H9 (cell line): ENCODE data around the gene TBXAS1. TPM values are rescaled to one million over a fixed set of nuclear protein-coding genes. Genes with fewer than 3 reads are reported as not detected.

Experiments
- DNase-seq: peaks from one replicate; pipeline ENCODE4 v3.0.0-alpha.2; 2017
- H2AFZ ChIP-seq: one replicate; pipeline ENCODE4 v1.6.1; 2013; ENCODE audit warnings: mild to moderate bottlenecking, low read length, control low read depth, moderate library complexity
- H2AK5ac ChIP-seq: 2 replicates; pipeline ENCODE4 v1.6.1; 2013; ENCODE audit warnings: low read length, control low read depth, mixed read lengths; ENCODE audit not compliant: insufficient read length
- H2BK120ac ChIP-seq: one replicate; pipeline ENCODE4 v1.6.1; 2013; ENCODE audit warnings: low read depth, mild to moderate bottlenecking, low read length, control low read depth, inconsistent platforms; ENCODE audit not compliant: poor library complexity, severe bottlenecking
- H2BK12ac ChIP-seq: 2 replicates; pipeline ENCODE4 v1.6.1; 2013; ENCODE audit warnings: low read length, control low read depth, mixed read lengths, low read depth; ENCODE audit not compliant: insufficient read length
- H2BK15ac ChIP-seq: 2 replicates; pipeline ENCODE4 v1.6.1; 2013; ENCODE audit warnings: low read depth, low read length, control low read depth
- H2BK20ac ChIP-seq: one replicate; pipeline ENCODE4 v1.6.1; 2013; ENCODE audit warnings: low read depth, mild to moderate bottlenecking, low read length, control low read depth, inconsistent platforms; ENCODE audit not compliant: poor library complexity, severe bottlenecking
- H2BK5ac ChIP-seq: 2 replicates; pipeline ENCODE4 v1.6.1; 2013; ENCODE audit warnings: low read length, control low read depth, mixed read lengths; ENCODE audit not compliant: insufficient read length
- H3K14ac ChIP-seq: 2 replicates; pipeline ENCODE4 v1.6.1; 2013; ENCODE audit warnings: low read length, control low read depth; ENCODE audit not compliant: insufficient read depth
- H3K18ac ChIP-seq: 2 replicates; pipeline ENCODE4 v1.6.1; 2013; ENCODE audit warnings: low read depth, mild to moderate bottlenecking, mixed read lengths, low read length, control low read depth; ENCODE audit not compliant: insufficient read length
- H3K23ac ChIP-seq: 2 replicates; pipeline ENCODE4 v1.6.1; 2013; ENCODE audit warnings: low read length, control low read depth, mixed read lengths, low read depth; ENCODE audit not compliant: insufficient read length
- H3K23me2 ChIP-seq: 2 replicates; pipeline ENCODE4 v1.6.1; 2013; ENCODE audit warnings: low read depth, mild to moderate bottlenecking, mixed read lengths, low read length, control low read depth; ENCODE audit not compliant: insufficient read length, poor library complexity, severe bottlenecking
- H3K27ac ChIP-seq: 2 replicates; pipeline ENCODE4 v1.5.1; 2013; ENCODE audit warnings: low read length, control low read depth, mixed read lengths, low read depth; ENCODE audit not compliant: insufficient read length
- H3K27me3 ChIP-seq: 2 replicates; pipeline ENCODE4 v1.6.1; 2013; ENCODE audit warnings: low read length, control low read depth, inconsistent platforms; ENCODE audit not compliant: insufficient read depth
- H3K4ac ChIP-seq: 2 replicates; pipeline ENCODE4 v1.6.1; 2013; ENCODE audit warnings: low read depth, mild to moderate bottlenecking, control low read depth, inconsistent platforms, low read length, moderate library complexity
- H3K4me1 ChIP-seq: 2 replicates; pipeline ENCODE4 v1.6.1; 2013; ENCODE audit warnings: low read length, control low read depth, inconsistent platforms; ENCODE audit not compliant: insufficient read depth
- H3K4me2 ChIP-seq: 2 replicates; pipeline ENCODE4 v1.6.1; 2013; ENCODE audit warnings: low read length, control low read depth, mixed read lengths; ENCODE audit not compliant: insufficient read length, insufficient read depth
- H3K56ac ChIP-seq: 2 replicates; pipeline ENCODE4 v1.6.1; 2013; ENCODE audit warnings: low read depth, mild to moderate bottlenecking, mixed read lengths, low read length, control low read depth; ENCODE audit not compliant: insufficient read length
- H3K79me1 ChIP-seq: 2 replicates; pipeline ENCODE4 v1.6.1; 2013; ENCODE audit warnings: low read depth, mild to moderate bottlenecking, moderate library complexity, low read length, control low read depth, inconsistent platforms; ENCODE audit not compliant: insufficient read depth, poor library complexity, severe bottlenecking
- H3K79me2 ChIP-seq: 2 replicates; pipeline ENCODE4 v1.6.1; 2013; ENCODE audit warnings: low read length, control low read depth, inconsistent platforms; ENCODE audit not compliant: insufficient read depth
- H3K9ac ChIP-seq: 2 replicates; pipeline ENCODE4 v1.6.1; 2013; ENCODE audit warnings: low read length, control low read depth, mixed read lengths; ENCODE audit not compliant: insufficient read length; ENCODE audit errors: extremely low read depth
- H3K9me3 ChIP-seq: one replicate; pipeline ENCODE4 v1.6.1; 2013; ENCODE audit warnings: low read depth, low read length, inconsistent platforms; ENCODE audit not compliant: control insufficient read depth
- H3T11ph ChIP-seq: one replicate; pipeline ENCODE4 v1.6.1; 2013; ENCODE audit warnings: mild to moderate bottlenecking, low read length, control low read depth, inconsistent platforms
- H4K20me1 ChIP-seq: one replicate; pipeline ENCODE4 v1.6.1; 2013; ENCODE audit not compliant: control insufficient read depth, insufficient read length, insufficient read depth
- H4K5ac ChIP-seq: 2 replicates; pipeline ENCODE4 v1.6.1; 2013; ENCODE audit warnings: low read depth, mild to moderate bottlenecking, mixed read lengths, low read length, control low read depth; ENCODE audit not compliant: insufficient read length
- H4K8ac ChIP-seq: replicated peaks from 2 replicates; pipeline ENCODE4 v1.6.1; 2013; ENCODE audit warnings: low read length, control low read depth, mixed read lengths, low read depth; ENCODE audit not compliant: insufficient read length
- H4K91ac ChIP-seq: 2 replicates; pipeline ENCODE4 v1.6.1; 2013; ENCODE audit warnings: low read depth, mild to moderate bottlenecking, moderate library complexity, mixed read lengths, low read length, control low read depth; ENCODE audit not compliant: insufficient read length
- H3K27ac Mint-ChIP-seq, 3 experiments: 2 replicates in 2 of 3; 3 replicates in 1 of 3; pipeline ENCODE4 v1.8.0; 2020 to 2021; ENCODE audit warnings: mixed read lengths in 3 of 3, mild to moderate bottlenecking in 1 of 3, moderate library complexity in 1 of 3
- H3K27me3 Mint-ChIP-seq: 2 replicates; pipeline ENCODE4 v1.8.0; 2021; ENCODE audit warnings: low read depth, mild to moderate bottlenecking, moderate library complexity, mixed read lengths
- H3K36me3 Mint-ChIP-seq, 3 experiments: 2 replicates in 2 of 3; 3 replicates in 1 of 3; pipeline ENCODE4 v1.8.0; 2020 to 2021; ENCODE audit warnings: low read depth in 3 of 3, mixed read lengths in 3 of 3; ENCODE audit not compliant: insufficient read depth in 1 of 3
- H3K4me1 Mint-ChIP-seq, 2 experiments: 2 replicates each; pipeline ENCODE4 v1.8.0; 2020; ENCODE audit warnings: mixed read lengths in 2 of 2
- H3K4me3 Mint-ChIP-seq, 2 experiments: 2 replicates in 1 of 2; 3 replicates in 1 of 2; pipeline ENCODE4 v1.8.0; 2020 to 2021; ENCODE audit warnings: mild to moderate bottlenecking in 2 of 2, mixed read lengths in 2 of 2, moderate library complexity in 1 of 2
- H3K9me3 Mint-ChIP-seq, 2 experiments: 2 replicates in 1 of 2; 3 replicates in 1 of 2; pipeline ENCODE4 v1.8.0; 2020; ENCODE audit warnings: mild to moderate bottlenecking in 2 of 2, mixed read lengths in 2 of 2, moderate library complexity in 1 of 2
- WGBS: extraction: QIAGEN DNeasy Blood & Tissue Kit; methylation state at CpG from one replicate; pipeline ENCODE4 v1.1.7; 2013; ENCODE audit warnings: missing lambda C conversion rate, low lambda C conversion rate, mixed read lengths; ENCODE audit not compliant: insufficient read length; ENCODE audit errors: extremely low coverage; 5-methylcytosine and 5-hydroxymethylcytosine counted together
- total RNA-seq: library from RNA; stranded (reverse); gene quantifications from 2 replicates; pipeline ENCODE4 v1.2.1, GENCODE V29; 2021
- TF ChIP-seq, protein P1 (sequence below): fragments of 200-600 bp; sonication (generic); conservative IDR thresholded peaks from 3 replicates; pipeline ENCODE4 v1.8.0; 2021; ENCODE audit warnings: antibody characterized with exemption, mild to moderate bottlenecking

The TBXAS1 gene
- total RNA-seq, 1 experiment from 2014 or later: 0.39 TPM

DNA sequence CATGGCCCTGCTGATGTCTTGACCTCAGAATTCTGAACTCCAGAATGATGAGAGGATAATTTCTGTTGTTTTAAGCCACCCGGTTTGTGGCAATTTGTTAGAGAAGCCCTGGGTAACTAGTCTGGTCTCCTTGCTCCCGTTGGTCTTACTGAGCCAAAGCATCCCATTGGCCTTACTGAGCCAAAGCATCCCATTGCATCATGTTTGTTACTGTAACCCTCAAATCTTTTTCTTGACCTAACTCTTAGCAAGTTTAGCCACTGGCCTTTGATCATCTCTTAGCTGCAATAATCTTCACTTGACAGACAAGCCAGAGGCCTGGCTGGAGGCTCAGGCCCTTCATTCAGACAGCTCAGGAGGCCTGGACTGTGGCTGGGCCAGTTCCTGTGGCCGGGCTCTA lies 21.8 kb downstream of the TBXAS1 start:
- no peak overlapping the region for H4K5ac ChIP-seq
- no peak overlapping the region for H4K8ac ChIP-seq
- H2AFZ ChIP-seq: no peak overlapping the region
- H3K9ac ChIP-seq: no peak overlapping the region
- H3K27ac ChIP-seq: no peak overlapping the region
- no peak overlapping the region for H3K4ac ChIP-seq
- no peak overlapping the region for H3K23ac ChIP-seq
- H3K4me2 ChIP-seq: no peak overlapping the region
- no peak overlapping the region for H2BK120ac ChIP-seq
- H3K56ac ChIP-seq: no peak overlapping the region
- H2BK5ac ChIP-seq: no peak overlapping the region
- H3K36me3 Mint-ChIP-seq: no peaks in the 10 kb centered on the region
- H4K20me1 ChIP-seq: no peaks in the 10 kb centered on the region
- no peak overlapping the region for H3K14ac ChIP-seq
- H3K18ac ChIP-seq: no peak overlapping the region
- peaks cover 2% of the 10 kb centered on the region; the same call in 1 of the 2 replicates for H3K27me3 Mint-ChIP-seq
- H3K23me2 ChIP-seq: no peaks in the 10 kb centered on the region
- H3K27me3 ChIP-seq: no peaks in the 10 kb centered on the region
- H3T11ph ChIP-seq: no peak overlapping the region
- no peaks in the 10 kb centered on the region for H3K4me1 ChIP-seq
- no peak overlapping the region for H3K4me3 Mint-ChIP-seq
- H4K91ac ChIP-seq: no peak overlapping the region
- no peak overlapping the region for H2BK15ac ChIP-seq
- no peak overlapping the region for H2BK12ac ChIP-seq
- no peaks in the 10 kb centered on the region for H3K79me2 ChIP-seq
- H3K9me3 Mint-ChIP-seq: no peaks in the 10 kb centered on the region; a peak in 1 of 5 replicates
- H2AK5ac ChIP-seq: no peak overlapping the region
- H2BK20ac ChIP-seq: no peak overlapping the region
- no CpG with 5 or more reads among the region's 3 CpGs for WGBS
- DNase-seq: no peak
- H3K27ac Mint-ChIP-seq: no peak overlapping the region
- peaks cover 3 to 6% of the 10 kb centered on the region in 2 experiments; a peak in 3 of 4 replicates for H3K4me1 Mint-ChIP-seq
- no peaks in the 10 kb centered on the region for H3K9me3 ChIP-seq
- no peaks in the 10 kb centered on the region for H3K79me1 ChIP-seq
- TF ChIP-seq, protein P1, sequence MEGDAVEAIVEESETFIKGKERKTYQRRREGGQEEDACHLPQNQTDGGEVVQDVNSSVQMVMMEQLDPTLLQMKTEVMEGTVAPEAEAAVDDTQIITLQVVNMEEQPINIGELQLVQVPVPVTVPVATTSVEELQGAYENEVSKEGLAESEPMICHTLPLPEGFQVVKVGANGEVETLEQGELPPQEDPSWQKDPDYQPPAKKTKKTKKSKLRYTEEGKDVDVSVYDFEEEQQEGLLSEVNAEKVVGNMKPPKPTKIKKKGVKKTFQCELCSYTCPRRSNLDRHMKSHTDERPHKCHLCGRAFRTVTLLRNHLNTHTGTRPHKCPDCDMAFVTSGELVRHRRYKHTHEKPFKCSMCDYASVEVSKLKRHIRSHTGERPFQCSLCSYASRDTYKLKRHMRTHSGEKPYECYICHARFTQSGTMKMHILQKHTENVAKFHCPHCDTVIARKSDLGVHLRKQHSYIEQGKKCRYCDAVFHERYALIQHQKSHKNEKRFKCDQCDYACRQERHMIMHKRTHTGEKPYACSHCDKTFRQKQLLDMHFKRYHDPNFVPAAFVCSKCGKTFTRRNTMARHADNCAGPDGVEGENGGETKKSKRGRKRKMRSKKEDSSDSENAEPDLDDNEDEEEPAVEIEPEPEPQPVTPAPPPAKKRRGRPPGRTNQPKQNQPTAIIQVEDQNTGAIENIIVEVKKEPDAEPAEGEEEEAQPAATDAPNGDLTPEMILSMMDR: no peak
